GM13976 (cell line): Measurements from ENCODE around the gene FXYD2.

Experiments used
- DNase-seq: peaks from one replicate; pipeline ENCODE4 v3.0.0; 2012; ENCODE audit warnings: low spot score
- in situ Hi-C: fragments of 300-500 bp; cut with MboI; formaldehyde crosslinking; loops from one replicate; pipeline ENCODE4 v1.12.0; 2022; ENCODE audit warnings: low sequenced_read_pairs, mixed read lengths, inconsistent platforms; ENCODE audit not compliant: unreplicated experiment
- TF ChIP-seq, protein P1 (sequence below): IDR thresholded peaks from 2 replicates; pipeline ENCODE4 v1.5.1; 2012; ENCODE audit warnings: borderline replicate concordance, mild to moderate bottlenecking; ENCODE audit not compliant: insufficient read depth; ENCODE audit errors: extremely low read depth, missing control alignments, control extremely low read depth

Gene FXYD2

GRCh38 chr11:117839936-117840813 is 15.6 kb upstream of the FXYD2 start:
- DNase-seq, result no peak
- in situ Hi-C loops, result loop anchor here (5.0 to 10.0 kb wide), 2 partner anchors 107 to 215 kb away; no protein-coding TSS in a partner anchor
- TF ChIP-seq, protein P1, sequence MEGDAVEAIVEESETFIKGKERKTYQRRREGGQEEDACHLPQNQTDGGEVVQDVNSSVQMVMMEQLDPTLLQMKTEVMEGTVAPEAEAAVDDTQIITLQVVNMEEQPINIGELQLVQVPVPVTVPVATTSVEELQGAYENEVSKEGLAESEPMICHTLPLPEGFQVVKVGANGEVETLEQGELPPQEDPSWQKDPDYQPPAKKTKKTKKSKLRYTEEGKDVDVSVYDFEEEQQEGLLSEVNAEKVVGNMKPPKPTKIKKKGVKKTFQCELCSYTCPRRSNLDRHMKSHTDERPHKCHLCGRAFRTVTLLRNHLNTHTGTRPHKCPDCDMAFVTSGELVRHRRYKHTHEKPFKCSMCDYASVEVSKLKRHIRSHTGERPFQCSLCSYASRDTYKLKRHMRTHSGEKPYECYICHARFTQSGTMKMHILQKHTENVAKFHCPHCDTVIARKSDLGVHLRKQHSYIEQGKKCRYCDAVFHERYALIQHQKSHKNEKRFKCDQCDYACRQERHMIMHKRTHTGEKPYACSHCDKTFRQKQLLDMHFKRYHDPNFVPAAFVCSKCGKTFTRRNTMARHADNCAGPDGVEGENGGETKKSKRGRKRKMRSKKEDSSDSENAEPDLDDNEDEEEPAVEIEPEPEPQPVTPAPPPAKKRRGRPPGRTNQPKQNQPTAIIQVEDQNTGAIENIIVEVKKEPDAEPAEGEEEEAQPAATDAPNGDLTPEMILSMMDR, result no peak

- no peak for DNase-seq
- TF ChIP-seq, protein P1, result no peak
- in situ Hi-C loops, result loop anchor here (10.0 kb wide), 1 partner anchor 215 kb away; no protein-coding TSS in a partner anchor
Observed at GRCh38 chr11:117839380-117839881, 14.9 kb upstream of the FXYD2 start.

DNA sequence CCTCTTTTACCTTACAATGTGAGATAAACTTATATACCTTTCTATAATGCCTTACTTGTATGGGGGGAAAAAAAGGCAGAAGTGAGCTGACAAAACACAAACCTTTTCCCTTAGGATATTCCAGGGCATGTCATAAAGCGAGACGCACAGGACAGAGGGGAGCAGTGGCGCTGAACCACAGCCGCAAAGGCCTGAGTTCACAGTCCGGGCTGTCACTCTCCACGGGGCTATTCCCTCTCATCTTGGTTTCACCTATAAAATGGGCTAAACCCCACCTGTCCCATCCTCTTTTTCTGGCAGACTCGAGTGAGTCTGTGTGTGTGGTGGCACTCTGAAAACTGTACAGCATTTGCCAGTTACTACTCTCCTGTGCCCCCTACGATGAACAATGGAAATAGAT is 14.4 kb upstream of the FXYD2 start:
- in situ Hi-C loops, result loop anchor here (10.0 kb wide), 1 partner anchor 216 kb away; no protein-coding TSS in a partner anchor
- TF ChIP-seq, protein P1, result no peak

DNA sequence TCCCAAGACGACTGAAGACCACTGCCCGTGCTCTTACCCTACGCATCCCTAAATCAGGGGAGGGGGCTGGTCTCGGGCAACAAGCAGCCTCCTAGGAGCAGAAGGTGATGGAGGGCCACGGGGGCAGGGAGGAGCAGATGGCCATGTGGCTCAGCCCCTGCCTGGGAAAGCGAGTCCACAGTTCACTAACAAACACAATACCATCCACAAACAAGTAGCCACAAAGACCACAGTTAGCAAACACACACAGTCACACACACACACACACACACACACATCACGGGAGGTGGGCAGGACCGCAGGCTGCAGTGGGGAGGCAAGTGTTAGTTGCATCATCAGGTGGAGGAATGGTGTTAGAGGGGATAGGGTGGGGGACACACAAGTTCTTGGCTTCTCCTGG is 13.2 kb upstream of the FXYD2 start:
- DNase-seq, result no peak
- in situ Hi-C loops, result loop anchor here (10.0 kb wide), 1 partner anchor 217 kb away; no protein-coding TSS in a partner anchor
- TF ChIP-seq, protein P1, result no peak

More for the DNA sequence above, 14.4 kb upstream of the FXYD2 start:
- no peak for DNase-seq

GRCh38 chr11:117837070-117837776 is 12.7 kb upstream of the FXYD2 start:
- in situ Hi-C loops, result loop anchor here (10.0 kb wide), 1 partner anchor 218 kb away; no protein-coding TSS in a partner anchor
- DNase-seq, result no peak

More at GRCh38 chr11:117837070-117837776, 12.7 kb upstream of the FXYD2 start:
- TF ChIP-seq, protein P1, result no peak
